ENCODE results near the gene ALK. TPM values are rescaled to one million over a fixed set of nuclear protein-coding genes. Genes with fewer than 3 reads are reported as not detected.

The ALK gene
- polyA plus RNA-seq, 4 donors: 0.04 to 0.98 TPM; not detected in 2

DNA sequence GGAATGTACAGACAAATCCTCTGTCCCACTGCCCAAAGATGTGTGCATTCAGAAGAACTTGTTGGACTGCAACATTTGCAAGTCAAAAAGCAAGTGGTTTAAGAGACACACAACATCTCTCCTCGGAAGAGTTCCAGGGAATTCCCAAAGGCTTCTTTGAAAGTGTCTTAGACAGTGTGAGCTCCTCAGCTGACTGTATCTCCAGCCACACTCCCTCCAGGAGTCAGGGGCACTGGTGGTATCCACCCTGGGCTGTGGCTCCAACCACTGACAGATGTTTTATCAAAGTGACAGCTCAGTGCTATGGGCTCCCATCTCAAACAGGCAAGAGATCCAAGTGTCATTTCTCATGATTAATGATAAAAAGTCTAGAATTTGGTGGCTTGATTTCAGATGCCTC is 48.5 kb downstream of the ALK start:
- Histone ChIP-seq H3K9me3 (ENCODE audit: control insufficient read depth in 2 of 2, insufficient read depth in 1 of 2, low read depth in 1 of 2, low read length in 1 of 2) (no peaks in the 10 kb centered on the region), H3K36me3 (ENCODE audit: control insufficient read depth in 3 of 3, insufficient read depth in 2 of 3, low read depth in 1 of 3, low read length in 3 of 3) (no peaks in the 10 kb centered on the region)
- FAIRE-seq: no peak

DNA sequence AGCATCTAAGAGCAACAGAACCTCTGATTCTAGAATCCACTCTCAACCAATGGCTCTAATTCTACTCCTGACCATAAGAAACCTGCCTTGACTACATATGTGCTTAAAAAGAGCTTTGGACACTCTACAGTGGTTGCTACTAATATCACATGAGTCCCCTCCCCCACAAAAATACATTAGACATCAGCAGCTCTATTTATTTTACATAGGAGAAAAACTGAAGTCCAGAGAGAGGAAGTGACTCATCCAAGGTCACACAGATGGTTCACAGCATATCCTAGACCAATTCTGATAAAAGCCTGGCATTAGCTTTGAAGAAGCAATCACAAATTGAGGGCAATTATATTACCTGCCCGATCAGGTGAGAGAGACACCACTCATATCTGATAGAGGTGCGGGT is 49.8 kb downstream of the ALK start:
- FAIRE-seq (no peak), DNase-seq (no peak)
- Histone ChIP-seq H3K27ac (ENCODE audit: low read depth in 1 of 3, low read length in 2 of 3) (no peak overlapping the region), H3K27me3 (ENCODE audit: control insufficient read depth in 3 of 3, insufficient read depth in 3 of 3, low read length in 3 of 3) (peaks cover 0 to 3% (median 0%) of the 10 kb centered on the region in 3 donors), H3K4me3 (ENCODE audit: low read depth in 1 of 3, low read length in 3 of 3) (no peak overlapping the region), H3K4me1 (ENCODE audit: control insufficient read depth in 3 of 3, insufficient read depth in 2 of 3, low read depth in 1 of 3, low read length in 2 of 3) (no peaks in the 10 kb centered on the region), H3K36me3 (ENCODE audit: control insufficient read depth in 3 of 3, insufficient read depth in 2 of 3, low read depth in 1 of 3, low read length in 3 of 3) (no peaks in the 10 kb centered on the region), H3K9me3 (ENCODE audit: control insufficient read depth in 2 of 2, insufficient read depth in 1 of 2, low read depth in 1 of 2, low read length in 1 of 2) (no peaks in the 10 kb centered on the region)
- WGBS, 3 donors: 7 to 73% (median 29%) methylated on average over 2 of the region's 2 CpGs

More for the DNA sequence above, 48.5 kb downstream of the ALK start:
- DNase-seq: no peak
- Histone ChIP-seq H3K27me3 (ENCODE audit: control insufficient read depth in 3 of 3, insufficient read depth in 3 of 3, low read length in 3 of 3) (peaks cover 0 to 1% (median 0%) of the 10 kb centered on the region in 3 donors), H3K4me1 (ENCODE audit: control insufficient read depth in 3 of 3, insufficient read depth in 2 of 3, low read depth in 1 of 3, low read length in 2 of 3) (no peaks in the 10 kb centered on the region), H3K4me3 (ENCODE audit: low read depth in 1 of 3, low read length in 3 of 3) (no peak overlapping the region), H3K27ac (ENCODE audit: low read depth in 1 of 3, low read length in 2 of 3) (no peak overlapping the region)
- WGBS, 3 donors: 76 to 86% (median 83%) methylated on average over 1 of the region's 1 CpG

DNA sequence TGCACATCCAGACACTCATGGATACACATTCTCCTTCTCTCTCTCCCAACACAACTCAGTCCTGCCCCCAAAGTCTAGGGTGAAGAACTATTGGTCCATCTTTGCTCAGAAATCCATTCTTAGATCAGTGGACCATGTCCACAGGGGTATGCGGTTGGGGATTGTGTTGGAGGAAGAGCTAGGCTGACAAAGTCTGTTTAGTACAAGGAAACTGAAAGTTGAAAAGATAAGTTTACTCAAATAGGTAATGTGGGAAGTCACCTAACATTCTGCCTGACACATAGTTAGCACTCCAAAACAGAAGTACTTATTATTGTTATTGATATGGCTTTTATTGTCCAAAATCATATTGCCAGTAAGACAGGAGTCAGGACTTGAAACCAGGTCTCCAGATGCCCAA is 55.9 kb downstream of the ALK start:
- FAIRE-seq: no peak
- peaks cover 0 to 3% (median 0%) of the 10 kb centered on the region in 3 donors for H3K27me3 ChIP-seq (ENCODE audit: control insufficient read depth in 3 of 3, insufficient read depth in 3 of 3, low read length in 3 of 3)
- no peak overlapping the region for H3K4me3 ChIP-seq (ENCODE audit: low read depth in 1 of 3, low read length in 3 of 3)
- 59 to 81% (median 67%) methylated on average over 1 of the region's 1 CpG for WGBS, 3 donors
- H3K36me3 ChIP-seq (ENCODE audit: control insufficient read depth in 3 of 3, insufficient read depth in 2 of 3, low read depth in 1 of 3, low read length in 3 of 3): no peaks in the 10 kb centered on the region
- no peak overlapping the region for H3K27ac ChIP-seq (ENCODE audit: low read depth in 1 of 3, low read length in 2 of 3)
- no peaks in the 10 kb centered on the region for H3K4me1 ChIP-seq (ENCODE audit: control insufficient read depth in 3 of 3, insufficient read depth in 2 of 3, low read depth in 1 of 3, low read length in 2 of 3)
- no peak for DNase-seq
- no peaks in the 10 kb centered on the region for H3K9me3 ChIP-seq (ENCODE audit: control insufficient read depth in 2 of 2, insufficient read depth in 1 of 2, low read depth in 1 of 2, low read length in 1 of 2)

DNA sequence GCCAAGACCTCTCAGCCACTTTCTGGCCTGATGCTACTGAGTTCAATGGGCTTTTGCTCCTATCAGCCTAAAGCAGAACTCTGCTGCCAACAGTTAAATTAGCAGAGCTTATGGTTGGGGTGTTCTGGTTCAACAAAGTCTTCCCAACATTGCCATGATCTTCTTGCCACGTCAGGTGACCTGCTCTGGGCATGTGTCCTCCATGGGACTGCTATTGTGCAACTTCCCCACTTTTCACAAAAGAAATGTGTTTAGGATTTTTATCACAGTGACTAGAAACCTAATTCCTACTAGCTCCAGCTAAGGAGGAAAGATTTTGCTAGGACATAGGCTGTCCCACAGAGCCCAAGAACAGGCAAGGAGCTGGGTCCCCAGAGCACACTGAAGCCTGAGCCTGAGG is 56.4 kb downstream of the ALK start:
- Histone ChIP-seq H3K27me3 (ENCODE audit: control insufficient read depth in 3 of 3, insufficient read depth in 3 of 3, low read length in 3 of 3) (peaks cover 0 to 3% (median 0%) of the 10 kb centered on the region in 3 donors), H3K4me1 (ENCODE audit: control insufficient read depth in 3 of 3, insufficient read depth in 2 of 3, low read depth in 1 of 3, low read length in 2 of 3) (no peaks in the 10 kb centered on the region), H3K36me3 (ENCODE audit: control insufficient read depth in 3 of 3, insufficient read depth in 2 of 3, low read depth in 1 of 3, low read length in 3 of 3) (no peaks in the 10 kb centered on the region), H3K4me3 (ENCODE audit: low read depth in 1 of 3, low read length in 3 of 3) (no peak overlapping the region), H3K9me3 (ENCODE audit: control insufficient read depth in 2 of 2, insufficient read depth in 1 of 2, low read depth in 1 of 2, low read length in 1 of 2) (no peaks in the 10 kb centered on the region), H3K27ac (ENCODE audit: low read depth in 1 of 3, low read length in 2 of 3) (no peak overlapping the region)
- DNase-seq (no peak), FAIRE-seq (no peak)
- 0% methylated on average over 1 of the region's 1 CpG for WGBS, 3 donors

DNA sequence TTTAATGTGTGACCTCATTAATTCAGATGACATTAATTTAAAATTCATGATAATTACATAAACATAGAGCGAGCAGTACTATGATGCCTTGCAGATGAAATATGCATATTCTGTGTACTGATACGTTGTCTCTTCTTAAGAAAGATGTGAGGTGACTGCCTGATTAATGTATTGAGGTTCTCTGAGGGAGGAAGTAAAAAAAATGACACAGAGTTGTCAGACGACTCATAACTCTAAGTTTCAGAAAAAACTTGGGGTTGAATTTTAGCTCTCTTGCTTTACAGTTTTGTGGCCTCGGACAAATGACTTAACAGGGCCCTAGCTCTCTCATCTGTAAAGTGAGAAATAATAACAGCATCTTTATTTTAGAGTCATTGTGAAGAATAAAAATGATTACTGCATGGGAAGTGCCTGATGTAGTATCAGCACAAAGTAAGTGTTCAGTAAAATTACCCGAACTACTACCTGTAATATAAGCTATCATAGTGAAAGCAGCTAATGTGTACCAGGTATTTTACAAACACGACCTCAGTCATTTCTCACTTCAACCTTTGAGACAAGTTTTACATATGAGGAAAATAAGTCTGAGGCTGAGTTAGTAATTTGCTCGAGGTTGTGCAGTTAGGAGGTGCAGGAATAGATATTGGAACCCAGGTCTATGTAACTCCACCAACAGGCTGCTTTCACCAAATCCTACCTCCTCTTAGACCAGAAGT is 65.3 kb downstream of the ALK start:
- Histone ChIP-seq H3K27me3 (ENCODE audit: control insufficient read depth in 3 of 3, insufficient read depth in 3 of 3, low read length in 3 of 3) (peaks cover 0 to 5% (median 0%) of the 10 kb centered on the region in 3 donors), H3K9me3 (ENCODE audit: control insufficient read depth in 2 of 2, insufficient read depth in 1 of 2, low read depth in 1 of 2, low read length in 1 of 2) (peaks cover 0 to 3% of the 10 kb centered on the region in 2 donors), H3K27ac (ENCODE audit: low read depth in 1 of 3, low read length in 2 of 3) (no peak overlapping the region), H3K4me3 (ENCODE audit: low read depth in 1 of 3, low read length in 3 of 3) (no peak overlapping the region), H3K36me3 (ENCODE audit: control insufficient read depth in 3 of 3, insufficient read depth in 2 of 3, low read depth in 1 of 3, low read length in 3 of 3) (no peaks in the 10 kb centered on the region), H3K4me1 (ENCODE audit: control insufficient read depth in 3 of 3, insufficient read depth in 2 of 3, low read depth in 1 of 3, low read length in 2 of 3) (no peaks in the 10 kb centered on the region)
- FAIRE-seq: no peak
- WGBS, 3 donors: 75 to 78% (median 76%) methylated on average over 7 of the region's 7 CpGs
- DNase-seq: no peak

DNA sequence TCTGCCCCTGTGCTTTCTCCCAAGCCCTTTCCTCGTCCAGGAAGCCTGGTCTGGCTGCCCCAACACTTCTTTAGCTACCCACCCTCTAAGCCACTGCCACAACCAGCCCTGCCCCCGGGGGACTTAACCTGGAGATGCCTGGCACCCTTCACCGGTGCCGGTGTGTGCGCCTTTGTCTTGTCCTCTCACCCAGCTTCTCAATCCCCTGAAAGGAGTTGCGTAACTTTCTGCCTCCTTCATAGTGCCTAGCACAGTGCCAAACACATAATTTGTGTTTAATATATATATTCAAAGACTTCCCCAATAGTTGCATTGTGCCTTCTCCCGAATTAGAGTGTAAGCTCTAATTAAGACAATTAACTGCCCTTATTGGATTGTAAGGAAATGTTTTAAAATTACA is 70.6 kb downstream of the ALK start:
- H3K9me3 ChIP-seq (ENCODE audit: control insufficient read depth in 2 of 2, insufficient read depth in 1 of 2, low read depth in 1 of 2, low read length in 1 of 2): peaks cover 0 to 3% of the 10 kb centered on the region in 2 donors
- H3K27me3 ChIP-seq (ENCODE audit: control insufficient read depth in 3 of 3, insufficient read depth in 3 of 3, low read length in 3 of 3): peaks cover 0 to 5% (median 0%) of the 10 kb centered on the region in 3 donors
- no peaks in the 10 kb centered on the region for H3K36me3 ChIP-seq (ENCODE audit: control insufficient read depth in 3 of 3, insufficient read depth in 2 of 3, low read depth in 1 of 3, low read length in 3 of 3)
- H3K4me1 ChIP-seq (ENCODE audit: control insufficient read depth in 3 of 3, insufficient read depth in 2 of 3, low read depth in 1 of 3, low read length in 2 of 3): no peaks in the 10 kb centered on the region
- WGBS, 3 donors: 78 to 83% (median 83%) methylated on average over 7 of the region's 7 CpGs
- H3K27ac ChIP-seq (ENCODE audit: low read depth in 1 of 3, low read length in 2 of 3): no peak overlapping the region
- DNase-seq (no peak), FAIRE-seq (no peak)
- no peak overlapping the region for H3K4me3 ChIP-seq (ENCODE audit: low read depth in 1 of 3, low read length in 3 of 3)

DNA sequence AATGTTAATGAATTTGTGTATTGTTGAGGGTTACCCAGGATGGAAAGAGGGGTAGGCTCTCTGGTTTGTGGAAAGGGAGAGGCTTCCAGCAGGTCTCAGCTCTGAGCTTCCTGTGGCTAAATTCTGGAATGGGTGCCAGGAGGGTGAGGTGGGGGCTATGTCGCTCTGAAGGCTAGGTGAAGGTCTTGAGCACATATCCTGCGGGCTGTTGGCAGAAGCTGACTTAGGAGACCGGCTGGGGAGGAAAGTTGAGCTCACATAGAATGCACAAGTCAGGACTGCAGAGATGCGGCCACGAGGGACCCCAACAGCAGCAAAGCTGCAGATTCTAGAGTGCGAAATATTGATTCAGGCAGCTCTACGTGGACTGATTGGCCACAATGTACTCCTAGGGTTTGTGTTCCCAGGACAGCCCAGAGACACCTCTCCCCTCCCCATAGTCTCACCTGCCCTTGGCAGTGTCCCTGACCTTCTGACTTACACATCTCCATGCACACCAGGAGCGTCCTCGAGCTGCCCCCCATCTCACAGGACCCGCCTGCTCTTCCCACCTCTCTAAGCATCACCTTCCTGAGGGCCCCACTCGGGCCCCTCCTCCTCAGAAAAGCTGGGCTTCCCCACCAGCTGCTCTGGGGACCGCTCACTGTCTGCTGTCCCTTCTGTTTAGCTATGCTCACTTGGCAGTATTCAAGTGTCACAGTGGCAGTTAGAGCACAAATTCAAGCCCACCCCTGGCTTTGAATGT is 72.6 kb downstream of the ALK start:
- DNase-seq (no peak), FAIRE-seq (no peak)
- no peak overlapping the region for H3K4me3 ChIP-seq (ENCODE audit: low read depth in 1 of 3, low read length in 3 of 3)
- H3K36me3 ChIP-seq (ENCODE audit: control insufficient read depth in 3 of 3, insufficient read depth in 2 of 3, low read depth in 1 of 3, low read length in 3 of 3): no peaks in the 10 kb centered on the region
- peaks cover 0 to 3% of the 10 kb centered on the region in 2 donors for H3K9me3 ChIP-seq (ENCODE audit: control insufficient read depth in 2 of 2, insufficient read depth in 1 of 2, low read depth in 1 of 2, low read length in 1 of 2)
- peaks cover 0 to 5% (median 0%) of the 10 kb centered on the region in 3 donors for H3K27me3 ChIP-seq (ENCODE audit: control insufficient read depth in 3 of 3, insufficient read depth in 3 of 3, low read length in 3 of 3)
- H3K27ac ChIP-seq (ENCODE audit: low read depth in 1 of 3, low read length in 2 of 3): no peak overlapping the region
- no peaks in the 10 kb centered on the region for H3K4me1 ChIP-seq (ENCODE audit: control insufficient read depth in 3 of 3, insufficient read depth in 2 of 3, low read depth in 1 of 3, low read length in 2 of 3)
- 65 to 69% (median 67%) methylated on average over 12 of the region's 12 CpGs for WGBS, 3 donors

DNA sequence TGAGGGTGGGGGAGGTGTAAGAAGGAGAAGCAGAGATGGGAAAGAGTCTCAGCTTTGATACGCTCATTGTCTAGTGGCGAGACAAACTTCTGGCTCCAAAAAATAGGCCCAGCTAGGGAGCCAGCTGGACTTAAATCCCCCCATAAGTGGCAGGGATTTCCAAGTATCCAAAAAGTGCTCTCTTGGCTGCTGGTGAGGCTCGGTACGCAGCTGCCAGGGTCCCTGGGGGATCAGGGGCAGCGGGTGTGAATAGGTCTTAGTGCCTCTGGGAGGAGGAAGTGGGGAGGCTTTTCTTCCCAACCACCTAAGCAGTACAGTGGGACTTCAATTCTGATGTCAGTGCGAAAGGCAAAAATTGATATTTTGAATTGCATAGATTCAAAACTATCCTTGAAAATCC is 73.5 kb downstream of the ALK start:
- DNase-seq (no peak), FAIRE-seq (no peak)
- Histone ChIP-seq H3K9me3 (ENCODE audit: control insufficient read depth in 2 of 2, insufficient read depth in 1 of 2, low read depth in 1 of 2, low read length in 1 of 2) (peaks cover 0 to 3% of the 10 kb centered on the region in 2 donors), H3K4me1 (ENCODE audit: control insufficient read depth in 3 of 3, insufficient read depth in 2 of 3, low read depth in 1 of 3, low read length in 2 of 3) (no peaks in the 10 kb centered on the region), H3K36me3 (ENCODE audit: control insufficient read depth in 3 of 3, insufficient read depth in 2 of 3, low read depth in 1 of 3, low read length in 3 of 3) (no peaks in the 10 kb centered on the region), H3K4me3 (ENCODE audit: low read depth in 1 of 3, low read length in 3 of 3) (no peak overlapping the region), H3K27me3 (ENCODE audit: control insufficient read depth in 3 of 3, insufficient read depth in 3 of 3, low read length in 3 of 3) (peaks cover 0 to 5% (median 0%) of the 10 kb centered on the region in 3 donors), H3K27ac (ENCODE audit: low read depth in 1 of 3, low read length in 2 of 3) (no peak overlapping the region)
- 44 to 70% (median 69%) methylated on average over 6 of the region's 6 CpGs for WGBS, 3 donors
